GM19351 (cell line): ENCODE measurements around the gene TEX19.
"Not testable (repeated sequence)": the region's sequence is repeated elsewhere in the genome, so short reads cannot be mapped to it uniquely, and the experiment has no call there.

ENCODE experiments used
- ATAC-seq: cut with Tn5 transposase; IDR thresholded peaks from one replicate; pipeline ENCODE4 v1.9.1; 2021; ENCODE audit warnings: mild to moderate bottlenecking, moderate library complexity; ENCODE audit not compliant: unreplicated experiment

Gene TEX19

GRCh38 chr17:82374626-82375331 lies 15.7 kb downstream of the TEX19 start:
- no peak for ATAC-seq

GRCh38 chr17:82375359-82376041 lies 16.5 kb downstream of the TEX19 start:
- no peak for ATAC-seq

- ATAC-seq = no peak
Observed at GRCh38 chr17:82376042-82376730, 17.1 kb downstream of the TEX19 start.

GRCh38 chr17:82377294-82377693 lies 18.2 kb downstream of the TEX19 start:
- not testable (repeated sequence) for ATAC-seq

- no peak for ATAC-seq
Observed at GRCh38 chr17:82377924-82378740, 19.1 kb downstream of the TEX19 start.

- no peak for ATAC-seq
Observed at GRCh38 chr17:82378741-82379021, 19.6 kb downstream of the TEX19 start.

- ATAC-seq = no peak
Observed at GRCh38 chr17:82380860-82381702, 22.0 kb downstream of the TEX19 start.

- ATAC-seq = not testable (repeated sequence)
Observed at GRCh38 chr17:82381703-82382009, 22.6 kb downstream of the TEX19 start.

- ATAC-seq = not testable (repeated sequence)
Observed at GRCh38 chr17:82382220-82382932, 23.3 kb downstream of the TEX19 start.

- no peak for ATAC-seq
Observed at GRCh38 chr17:82382933-82383255, 23.8 kb downstream of the TEX19 start.

- no peak for ATAC-seq
Observed at GRCh38 chr17:82383411-82383810, 24.4 kb downstream of the TEX19 start.

GRCh38 chr17:82384051-82384729 lies 25.1 kb downstream of the TEX19 start:
- ATAC-seq = no peak

GRCh38 chr17:82384730-82385481 lies 25.9 kb downstream of the TEX19 start:
- no peak for ATAC-seq

GRCh38 chr17:82385559-82386254 lies 26.7 kb downstream of the TEX19 start:
- ATAC-seq = no peak

- ATAC-seq = no peak
Observed at GRCh38 chr17:82386255-82386831, 27.3 kb downstream of the TEX19 start.

GRCh38 chr17:82386881-82387704 lies 28.0 kb downstream of the TEX19 start:
- ATAC-seq = no peak

- ATAC-seq = no peak
Observed at GRCh38 chr17:82387705-82388106, 28.7 kb downstream of the TEX19 start.
